ENCODE measurements around the gene CXCL16.

The CXCL16 gene, protein sequence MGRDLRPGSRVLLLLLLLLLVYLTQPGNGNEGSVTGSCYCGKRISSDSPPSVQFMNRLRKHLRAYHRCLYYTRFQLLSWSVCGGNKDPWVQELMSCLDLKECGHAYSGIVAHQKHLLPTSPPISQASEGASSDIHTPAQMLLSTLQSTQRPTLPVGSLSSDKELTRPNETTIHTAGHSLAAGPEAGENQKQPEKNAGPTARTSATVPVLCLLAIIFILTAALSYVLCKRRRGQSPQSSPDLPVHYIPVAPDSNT

GRCh38 chr17:4739122-4740024 is at the start of gene CXCL16, which contains the start of gene ZMYND15:
Gene CXCL16 (minus strand): TSS chr17:4739928. CDS start chr17:4739339, 589 bp downstream.
Gene ZMYND15 (plus strand): TSS chr17:4739833. CDS start chr17:4740549, 716 bp downstream.
- no peak for DNase-seq

DNA sequence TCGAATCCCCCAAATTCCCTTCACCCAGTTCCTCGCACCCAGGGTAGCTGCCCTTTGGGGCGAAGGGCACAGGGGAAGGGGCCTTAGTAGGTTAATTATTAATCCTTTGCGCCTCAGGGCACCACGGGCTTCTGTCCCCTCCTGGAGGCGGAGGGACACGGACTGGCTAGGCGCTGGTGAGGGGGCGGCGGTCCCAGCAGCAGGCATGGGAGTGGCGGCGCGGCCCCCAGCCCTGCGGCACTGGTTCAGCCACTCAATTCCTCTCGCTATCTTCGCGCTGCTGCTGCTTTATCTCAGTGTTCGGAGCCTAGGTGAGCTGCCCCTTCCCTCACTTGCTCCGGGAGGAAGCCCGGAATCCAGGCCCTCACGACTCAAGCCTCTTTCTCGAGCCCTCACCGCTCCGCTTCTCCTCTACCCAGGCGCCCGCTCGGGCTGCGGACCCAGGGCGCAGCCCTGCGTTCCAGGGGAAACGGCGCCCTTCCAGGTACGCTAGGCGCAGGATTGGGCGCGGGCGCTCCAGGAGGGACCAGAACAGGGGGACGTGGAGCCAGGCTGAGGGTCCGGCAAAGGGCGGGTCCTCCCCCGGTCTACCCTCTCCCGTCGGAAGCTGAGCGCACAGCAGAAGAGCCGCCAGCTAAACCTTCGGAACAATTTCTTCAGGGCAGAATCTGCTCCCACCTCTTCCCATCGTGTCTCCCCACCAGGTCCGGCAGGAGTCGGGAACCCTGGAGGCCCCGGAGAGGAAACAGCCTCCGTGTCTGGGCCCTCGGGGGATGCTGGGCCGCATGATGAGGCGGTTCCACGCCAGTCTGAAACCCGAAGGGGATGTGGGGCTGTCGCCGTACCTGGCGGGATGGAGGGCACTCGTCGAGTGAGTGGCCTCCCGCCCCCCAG is 49.3 kb upstream of the CXCL16 start, which contains the start of gene GLTPD2:
Gene GLTPD2, plus strand, starts transcription at position 158 of the 894 bp plus-strand sequence. Its CDS starts 48 bp downstream, at position 206.
- no peak for DNase-seq

- DNase-seq: no peak
These were observed 48.6 kb upstream of the CXCL16 start for GRCh38 chr17:4788159-4788806.

DNA sequence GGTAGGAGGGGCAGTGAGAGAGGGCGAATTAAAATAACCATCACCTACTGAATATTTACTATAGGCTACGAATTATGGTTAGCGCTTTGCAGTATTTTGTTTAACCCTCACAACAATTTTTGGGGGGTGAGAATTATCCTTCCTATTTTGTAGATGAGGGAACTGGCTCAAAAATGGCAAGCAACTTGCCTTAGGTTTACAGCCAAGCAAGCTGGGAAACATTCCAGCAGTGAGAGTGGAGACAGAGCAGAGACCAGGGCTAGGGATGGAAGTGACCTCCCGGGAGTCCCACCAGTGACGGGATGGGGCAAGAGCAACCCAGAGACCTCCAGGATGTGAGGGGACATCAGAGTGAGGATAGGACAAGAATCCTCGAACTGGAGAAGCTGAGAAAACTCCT is 46.8 kb upstream of the CXCL16 start:
- DNase-seq: no peak

GRCh38 chr17:4786106-4786511 is 46.4 kb upstream of the CXCL16 start, which contains the start of gene VMO1:
Gene VMO1 (minus strand): TSS chr17:4786364. CDS start chr17:4786352, 12 bp downstream.
- no peak for DNase-seq

DNA sequence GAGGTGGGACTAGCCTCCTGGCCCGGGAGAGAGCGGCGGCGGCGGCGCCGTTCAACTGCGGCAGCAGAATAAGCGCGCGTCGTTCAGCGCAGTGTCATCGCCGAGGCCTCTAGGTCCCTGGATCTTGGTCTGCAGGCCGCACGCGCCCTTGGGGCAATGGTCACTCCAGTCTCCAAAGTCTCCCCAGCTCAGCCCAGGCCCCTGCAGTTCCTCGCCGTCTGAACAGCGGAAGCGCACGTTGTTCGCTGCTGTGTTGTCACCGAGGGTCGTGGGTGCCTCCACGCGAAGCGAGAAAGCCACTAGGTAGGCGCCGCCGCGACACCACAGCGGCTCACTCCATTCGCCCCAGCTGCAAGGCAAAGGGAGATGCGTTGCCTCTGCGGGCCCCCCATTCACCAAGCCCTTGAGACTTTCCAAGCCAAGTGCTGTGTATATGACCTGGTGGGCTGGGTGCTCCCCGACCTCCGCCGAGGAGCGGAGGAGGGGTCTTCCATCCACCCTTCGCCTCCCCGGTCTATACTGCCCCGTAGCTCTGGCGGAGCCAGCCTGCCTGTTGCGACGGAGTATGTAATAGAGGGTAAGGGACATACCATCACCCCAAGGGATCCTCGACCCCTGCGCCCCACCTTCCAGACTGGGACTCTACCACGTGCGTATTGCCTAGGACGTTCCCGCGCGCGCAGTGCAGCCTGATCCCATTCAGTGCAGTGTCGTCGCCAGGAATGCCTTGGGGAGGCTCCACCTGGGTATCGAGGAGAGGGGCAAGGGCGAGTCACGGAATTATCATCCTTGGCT is 45.8 kb upstream of the CXCL16 start:
- no peak for DNase-seq

GRCh38 chr17:4782652-4783051 is 42.9 kb upstream of the CXCL16 start:
- no peak for DNase-seq

- no peak for DNase-seq
These were observed 40.7 kb upstream of the CXCL16 start for GRCh38 chr17:4780325-4780955.

- DNase-seq: no peak
These were observed 38.4 kb upstream of the CXCL16 start for GRCh38 chr17:4777969-4778760.

GRCh38 chr17:4772235-4772613 is 32.5 kb upstream of the CXCL16 start:
- no peak for DNase-seq

DNA sequence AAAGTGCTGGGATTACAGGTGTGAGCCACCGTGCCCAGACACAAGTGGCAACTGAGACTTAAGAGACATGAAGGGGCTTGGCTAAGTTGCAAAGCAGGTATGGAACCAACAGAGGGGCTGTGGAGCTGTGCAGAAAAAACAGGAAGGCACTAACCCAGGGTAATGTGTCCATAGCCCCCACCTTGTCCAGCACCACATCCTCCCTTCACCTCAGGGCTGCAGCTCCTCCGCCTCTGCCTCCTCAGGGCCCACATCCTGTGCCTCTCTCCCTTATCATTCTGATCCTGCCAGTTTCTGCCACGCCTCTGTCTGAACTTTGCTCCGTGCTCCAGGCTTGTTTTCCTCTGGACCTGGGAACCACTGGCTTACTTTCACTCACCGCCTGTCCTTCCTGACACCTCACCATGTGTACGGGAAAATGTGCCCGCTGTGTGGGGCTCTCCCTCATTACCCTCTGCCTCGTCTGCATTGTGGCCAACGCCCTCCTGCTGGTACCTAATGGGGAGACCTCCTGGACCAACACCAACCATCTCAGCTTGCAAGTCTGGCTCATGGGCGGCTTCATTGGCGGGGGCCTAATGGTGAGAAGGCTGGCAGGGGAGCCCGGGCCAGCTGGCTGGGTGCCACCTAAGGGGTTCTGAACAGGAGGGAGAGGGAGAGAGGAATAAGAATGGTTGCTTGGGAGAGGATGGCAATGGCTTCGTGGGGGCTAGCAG is 31.9 kb upstream of the CXCL16 start, which contains the start of gene TM4SF5:
Gene TM4SF5, plus strand, starts transcription at position 368 of the 716 bp plus-strand sequence. Its CDS starts 37 bp downstream, at position 405.
- no peak for DNase-seq

DNA sequence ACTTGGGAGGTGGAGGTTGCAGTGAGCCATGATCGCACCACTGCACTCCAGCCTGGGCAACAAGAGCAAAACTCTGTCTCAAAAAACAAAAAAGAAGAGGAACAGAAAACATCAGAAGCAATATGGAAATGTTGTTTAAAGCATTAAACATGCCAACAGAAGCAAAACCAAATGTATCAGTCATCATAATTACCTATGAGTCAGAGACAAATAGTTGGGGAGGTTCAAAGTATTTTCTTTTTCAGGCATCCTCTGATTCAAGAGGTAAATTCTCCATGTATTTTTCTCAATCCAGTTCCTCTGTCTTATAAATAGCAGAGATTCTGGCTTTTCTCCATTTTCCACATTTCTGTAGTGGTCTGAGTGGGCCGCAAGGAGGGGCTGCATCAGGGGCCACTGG is 29.9 kb upstream of the CXCL16 start:
- DNase-seq: no peak

- no peak for DNase-seq
These were observed 28.6 kb upstream of the CXCL16 start for GRCh38 chr17:4768298-4768697.

- DNase-seq: no peak
These were observed 27.0 kb upstream of the CXCL16 start for GRCh38 chr17:4766723-4767122.

- DNase-seq: no peak
These were observed 26.5 kb upstream of the CXCL16 start for GRCh38 chr17:4766201-4766600.

DNA sequence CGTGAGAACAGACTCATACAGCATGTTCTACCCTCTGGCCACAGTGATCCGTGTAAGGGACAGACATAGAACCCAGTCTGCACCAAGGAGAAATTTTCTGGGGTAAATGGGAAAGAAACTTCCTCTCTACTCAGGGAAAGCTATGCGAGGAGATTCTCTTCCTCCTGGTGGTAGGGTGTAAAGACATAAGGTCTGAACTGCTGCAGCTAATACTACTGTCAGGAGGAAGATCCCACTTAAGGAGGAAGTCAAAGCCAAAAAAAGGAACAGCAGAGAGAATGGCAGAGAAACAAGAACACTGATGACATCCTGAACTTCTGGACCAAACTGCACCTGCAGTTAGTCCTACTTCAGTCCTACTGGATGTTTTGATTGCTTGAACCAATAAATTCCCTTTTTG is 24.9 kb upstream of the CXCL16 start:
- DNase-seq: no peak

- no peak for DNase-seq
These were observed 20.1 kb upstream of the CXCL16 start for GRCh38 chr17:4759776-4760236.

- no peak for DNase-seq
These were observed 13.7 kb upstream of the CXCL16 start for GRCh38 chr17:4753392-4753791.

- no peak for DNase-seq
These were observed 12.2 kb upstream of the CXCL16 start for GRCh38 chr17:4751932-4752331.
